AG04450 (cell line): ENCODE measurements around the gene IFI30. TPM values are rescaled to one million over a fixed set of nuclear protein-coding genes. Genes with fewer than 3 reads are reported as not detected.

Experiments
- CTCF ChIA-PET: fragments of 300-600, 350-600 bp; formaldehyde crosslinking; extraction: SDS; loops from one replicate; lab custom pipeline; 2022; ENCODE audit warnings: antibody characterized with exemption, inconsistent platforms; lab: Charles Lee
- POLR2A ChIA-PET: fragments of 350-600 bp; formaldehyde crosslinking; extraction: SDS; loops from one replicate; lab custom pipeline; 2021; ENCODE audit warnings: antibody characterized with exemption, inconsistent platforms; lab: Yijun Ruan, JAX
- DNase-seq: peaks from one replicate; pipeline ENCODE4 v3.0.0-alpha.2; 2011; ENCODE audit warnings: low read depth, low spot score
- H3K27ac ChIP-seq: one replicate; pipeline ENCODE4 v1.5.1; 2012; ENCODE audit warnings: low read depth, low read length, control low read depth
- H3K27me3 ChIP-seq: one replicate; pipeline ENCODE4 v1.6.0; 2012; ENCODE audit warnings: low read length; ENCODE audit not compliant: control insufficient read depth, insufficient read depth
- H3K4me3 ChIP-seq: 2 replicates; pipeline ENCODE4 v1.5.1; 2011; ENCODE audit warnings: mild to moderate bottlenecking, low read depth, low read length, control low read depth
- H3K9me3 ChIP-seq: 2 replicates; pipeline ENCODE4 v1.5.1; 2012; ENCODE audit warnings: low read length; ENCODE audit not compliant: control insufficient read depth, insufficient read depth
- CTCF ChIP-seq: IDR thresholded peaks from 2 replicates; pipeline ENCODE4 v1.5.1; 2011; ENCODE audit warnings: low read depth, low read length, control low read depth, inconsistent platforms
- polyA plus RNA-seq: library from polyadenylated mRNA; depleted of rRNA; stranded (reverse); fragments of >200 nt; gene quantifications from 2 replicates; pipeline ENCODE4 v1.2.3, GENCODE V29; 2011

IFI30 gene
- polyA plus RNA-seq, 1 experiment, result 6.9 TPM

GRCh38 chr19:18155095-18156087 lies 18.2 kb upstream of the IFI30 start:
- TF ChIP-seq CTCF, result no peak
- ChIA-PET CTCF (interaction anchor here (0.6 kb wide), 1 partner anchor 124 kb away, joined by 3 read pairs; no protein-coding TSS in a partner anchor), POLR2A (interaction anchor here (0.7 kb wide), 2 partner anchors 29 to 238 kb away, joined by 7 to 8 read pairs; no protein-coding TSS in a partner anchor)
- H3K27ac ChIP-seq, result no peak overlapping the region
- H3K27me3 ChIP-seq, result no peaks in the 10 kb centered on the region
- DNase-seq, result no peak
- H3K9me3 ChIP-seq, result no peaks in the 10 kb centered on the region; the same call in 1 of the 2 replicates
- H3K4me3 ChIP-seq, result no peak overlapping the region

- no peak for DNase-seq
- H3K4me3 ChIP-seq, result no peak overlapping the region
- H3K9me3 ChIP-seq, result no peaks in the 10 kb centered on the region; the same call in 1 of the 2 replicates
- H3K27me3 ChIP-seq, result no peaks in the 10 kb centered on the region
- no peak overlapping the region for H3K27ac ChIP-seq
- ChIA-PET CTCF (no interaction called here), POLR2A (no interaction called here)
- no peak for TF ChIP-seq CTCF
Measured at GRCh38 chr19:18156268-18156667, 17.3 kb upstream of the IFI30 start.

- ChIA-PET POLR2A (no interaction called here), CTCF (no interaction called here)
- H3K4me3 ChIP-seq, result no peak overlapping the region
- no peak overlapping the region for H3K27ac ChIP-seq
- TF ChIP-seq CTCF, result no peak
- DNase-seq, result peak; percentile 58
- H3K27me3 ChIP-seq, result no peaks in the 10 kb centered on the region
- H3K9me3 ChIP-seq, result no peaks in the 10 kb centered on the region; the same call in 1 of the 2 replicates
Measured at GRCh38 chr19:18156841-18157464, 16.7 kb upstream of the IFI30 start.

- ChIA-PET POLR2A (no interaction called here), CTCF (interaction anchor here (1.5 kb wide), 1 partner anchor 44 kb away, joined by 5 read pairs; no protein-coding TSS in a partner anchor)
- no peak for TF ChIP-seq CTCF
- H3K9me3 ChIP-seq, result no peaks in the 10 kb centered on the region; the same call in 1 of the 2 replicates
- no peaks in the 10 kb centered on the region for H3K27me3 ChIP-seq
- no peak for DNase-seq
- H3K27ac ChIP-seq, result no peak overlapping the region
- no peak overlapping the region for H3K4me3 ChIP-seq
Measured at GRCh38 chr19:18157465-18158063, 16.0 kb upstream of the IFI30 start.
